Measurements from ENCODE around the gene ANAPC5.
"Not testable (repeated sequence)": the region's sequence is repeated elsewhere in the genome, so short reads cannot be mapped to it uniquely, and the experiment has no call there.

ANAPC5 gene

GRCh38 chr12:121314431-121314830, 37.8 kb downstream of the ANAPC5 start:
- DNase-seq (ENCODE audit: low spot score): no peak

- not testable (repeated sequence) for DNase-seq (ENCODE audit: low spot score)
Measured at GRCh38 chr12:121310231-121310630, 42.0 kb downstream of the ANAPC5 start.

GRCh38 chr12:121307397-121307796, 44.8 kb downstream of the ANAPC5 start:
- DNase-seq (ENCODE audit: low spot score): not testable (repeated sequence)

- no peak for DNase-seq (ENCODE audit: low spot score)
Measured at GRCh38 chr12:121304306-121304705, 47.9 kb downstream of the ANAPC5 start.

- DNase-seq (ENCODE audit: low spot score): no peak
Measured at GRCh38 chr12:121301876-121302275, 50.3 kb downstream of the ANAPC5 start.

- no peak for DNase-seq (ENCODE audit: low spot score)
Measured at GRCh38 chr12:121300083-121300819, 52.0 kb downstream of the ANAPC5 start.

- no peak for DNase-seq (ENCODE audit: low spot score)
Measured at GRCh38 chr12:121299662-121300061, 52.5 kb downstream of the ANAPC5 start.

GRCh38 chr12:121298411-121298810, 53.8 kb downstream of the ANAPC5 start:
- not testable (repeated sequence) for DNase-seq (ENCODE audit: low spot score)

GRCh38 chr12:121297435-121297991, 54.7 kb downstream of the ANAPC5 start:
- no peak for DNase-seq (ENCODE audit: low spot score)

- peak; percentile 98 for DNase-seq (ENCODE audit: low spot score)
Measured at GRCh38 chr12:121296618-121297434, 55.4 kb downstream of the ANAPC5 start, which contains the start of gene CAMKK2. TSS of gene CAMKK2 (minus strand) at chr12:121296709. CDS start at chr12:121274526, 22,183 bp downstream.

- DNase-seq (ENCODE audit: low spot score): no peak
Measured at GRCh38 chr12:121295746-121296617, 56.2 kb downstream of the ANAPC5 start.

- no peak for DNase-seq (ENCODE audit: low spot score)
Measured at GRCh38 chr12:121295116-121295745, 57.0 kb downstream of the ANAPC5 start.

- no peak for DNase-seq (ENCODE audit: low spot score)
Measured at GRCh38 chr12:121294151-121294889, 57.9 kb downstream of the ANAPC5 start.

GRCh38 chr12:121293603-121294002, 58.6 kb downstream of the ANAPC5 start:
- no peak for DNase-seq (ENCODE audit: low spot score)

GRCh38 chr12:121290410-121290809, 61.8 kb downstream of the ANAPC5 start:
- no peak for DNase-seq (ENCODE audit: low spot score)

- DNase-seq (ENCODE audit: low spot score): no peak
Measured at GRCh38 chr12:121289962-121290361, 62.2 kb downstream of the ANAPC5 start.

- DNase-seq (ENCODE audit: low spot score): no peak
Measured at GRCh38 chr12:121288986-121289385, 63.2 kb downstream of the ANAPC5 start.

- DNase-seq (ENCODE audit: low spot score): no peak
Measured at GRCh38 chr12:121288158-121288845, 63.9 kb downstream of the ANAPC5 start.

- no peak for DNase-seq (ENCODE audit: low spot score)
Measured at GRCh38 chr12:121287267-121287954, 64.8 kb downstream of the ANAPC5 start.

All from iPS-NIHi11 (cell line).